Cerebellar cortex (tissue), 1 donor: ENCODE measurements around the gene FKBP4.

Source experiments
- DNase-seq: peaks from one replicate; pipeline ENCODE4 v3.0.0-alpha.2; 2015; ENCODE audit warnings: low spot score

Gene FKBP4

DNA sequence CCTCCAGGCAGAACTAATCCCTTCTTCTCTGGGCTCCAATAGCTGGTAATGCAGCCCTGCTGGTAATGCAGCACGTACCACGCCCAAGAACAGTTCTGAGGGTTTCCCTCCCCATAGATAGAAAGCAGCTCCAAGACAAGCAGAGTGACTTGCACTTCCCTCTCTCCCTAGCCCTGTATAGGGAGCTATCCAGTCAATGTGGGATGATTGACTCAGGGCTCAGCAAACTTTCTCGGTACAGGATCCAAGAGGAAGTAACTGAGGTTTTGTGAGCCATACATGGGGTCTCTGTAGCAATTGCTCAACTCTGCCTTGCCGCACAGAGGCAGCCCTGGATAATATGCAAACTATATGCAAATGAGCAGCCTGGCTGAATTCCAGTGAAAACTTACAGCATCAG, 15.5 kb upstream of the FKBP4 start:
- DNase-seq, result no peak

DNA sequence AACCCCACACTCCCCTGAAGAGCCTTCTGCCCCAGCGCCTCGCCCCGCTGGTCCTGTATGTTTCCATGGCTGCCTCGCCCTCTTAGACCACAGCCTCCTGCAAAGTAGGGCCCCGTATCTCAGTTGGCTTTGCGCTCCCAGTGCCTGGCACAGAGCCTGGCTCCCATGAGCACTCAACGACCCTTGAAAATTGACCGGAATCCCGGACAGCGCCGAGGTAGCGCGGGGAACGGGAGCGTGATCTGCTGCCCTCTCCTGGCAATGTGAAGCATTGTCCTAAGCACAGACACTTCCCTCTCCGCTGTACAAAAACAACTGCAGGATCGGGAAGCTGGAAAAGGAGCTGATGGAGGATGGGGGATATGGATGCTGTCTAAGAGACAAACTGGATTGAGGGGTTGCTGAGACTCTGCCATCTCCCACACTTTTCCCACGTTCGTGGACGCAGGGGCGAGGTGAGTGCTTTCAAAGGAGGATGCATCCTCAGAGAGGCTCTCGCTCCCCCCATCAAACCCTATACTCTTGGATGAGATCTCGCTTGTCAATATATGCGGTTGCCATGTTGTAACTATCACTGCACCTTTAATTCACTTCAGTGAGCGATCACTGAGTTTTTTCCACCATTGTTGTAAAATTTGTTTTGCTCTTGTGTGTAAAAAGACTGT, 10.7 kb upstream of the FKBP4 start:
- peak; percentile 86 for DNase-seq

DNA sequence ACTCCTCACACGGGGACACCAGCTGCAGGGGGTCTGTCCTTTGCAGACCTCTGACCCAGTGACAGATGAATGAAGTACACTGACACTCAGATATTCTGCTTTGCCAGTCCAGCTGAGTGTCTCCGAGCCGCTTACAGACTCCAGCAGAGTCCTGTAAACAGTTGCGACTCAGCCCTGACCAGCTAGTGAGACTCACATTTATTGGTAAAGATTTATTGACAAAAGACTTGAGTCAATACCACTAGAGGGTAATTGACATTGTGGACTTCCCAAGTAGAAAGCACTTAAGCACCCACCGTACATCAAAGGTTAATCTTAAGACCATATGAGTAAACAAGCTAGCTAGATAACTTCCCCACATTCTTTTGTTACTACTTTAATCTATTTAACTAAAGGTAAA, 9.8 kb upstream of the FKBP4 start:
- DNase-seq, result no peak

- no peak for DNase-seq
Measured at GRCh38 chr12:2791089-2791488, 3.7 kb upstream of the FKBP4 start.

DNA sequence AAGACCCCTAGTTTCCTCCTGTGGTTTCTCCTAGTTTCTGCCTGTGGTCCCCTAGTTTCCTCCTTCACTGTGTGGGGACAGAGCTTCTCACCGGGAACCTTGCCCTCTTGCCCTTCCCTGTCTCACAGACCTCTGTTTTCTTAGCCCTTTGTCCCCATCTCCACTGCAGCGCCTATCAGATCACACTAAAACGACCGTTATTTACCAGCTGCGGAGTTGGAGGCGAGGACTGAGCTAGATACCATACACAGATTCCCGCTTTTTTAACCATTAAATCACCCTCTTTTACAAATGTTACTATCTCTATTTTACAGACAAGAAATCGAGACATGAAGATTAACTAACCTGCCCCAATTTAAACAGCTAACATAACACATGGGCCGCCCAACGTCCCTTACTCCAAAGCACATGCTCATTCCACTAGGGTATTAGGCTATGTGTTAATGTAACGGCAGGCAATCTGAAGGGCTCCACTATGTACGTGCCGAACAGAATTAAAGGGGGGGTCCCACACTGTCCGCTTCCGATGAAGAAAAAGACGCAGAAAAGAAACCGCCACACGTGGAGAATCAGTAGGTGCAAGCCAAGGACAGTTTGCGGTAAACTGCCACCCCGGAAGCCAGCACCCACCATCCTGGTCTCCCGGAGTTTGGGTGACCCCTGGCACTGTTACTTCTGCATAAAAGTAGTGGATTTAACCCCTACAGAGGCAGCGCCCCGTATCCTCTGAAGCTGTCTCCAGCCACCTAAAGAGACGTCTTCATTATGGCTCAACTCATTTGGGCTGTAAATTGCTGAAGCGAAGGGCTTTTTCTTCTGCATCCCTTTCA, 1.9 kb upstream of the FKBP4 start:
- DNase-seq, result no peak

DNA sequence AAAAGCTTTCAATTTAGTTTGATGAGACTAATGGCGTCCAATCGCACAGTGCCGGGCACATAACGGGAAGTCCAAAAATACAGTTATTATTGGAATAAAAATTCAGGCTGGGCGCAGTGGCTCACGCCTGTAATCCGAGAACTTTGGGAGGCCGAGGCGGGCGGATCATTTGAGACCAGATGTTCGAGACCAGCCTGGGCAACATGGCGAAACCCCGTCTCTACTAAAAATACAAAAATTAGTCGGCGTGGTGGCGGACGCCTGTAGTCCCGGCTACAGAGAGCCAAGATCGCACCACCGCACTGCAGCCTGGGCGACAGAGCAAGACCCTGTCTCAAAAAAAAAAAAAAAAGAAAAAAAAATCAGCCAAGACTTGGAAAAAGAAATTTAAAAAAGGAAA, 1.2 kb upstream of the FKBP4 start:
- no peak for DNase-seq

- DNase-seq, result no peak
Measured at GRCh38 chr12:2794191-2794735, 507 bp upstream of the FKBP4 start.

- peak; percentile 74 for DNase-seq
Measured at GRCh38 chr12:2795291-2796186, 769 bp downstream of the FKBP4 start.

DNA sequence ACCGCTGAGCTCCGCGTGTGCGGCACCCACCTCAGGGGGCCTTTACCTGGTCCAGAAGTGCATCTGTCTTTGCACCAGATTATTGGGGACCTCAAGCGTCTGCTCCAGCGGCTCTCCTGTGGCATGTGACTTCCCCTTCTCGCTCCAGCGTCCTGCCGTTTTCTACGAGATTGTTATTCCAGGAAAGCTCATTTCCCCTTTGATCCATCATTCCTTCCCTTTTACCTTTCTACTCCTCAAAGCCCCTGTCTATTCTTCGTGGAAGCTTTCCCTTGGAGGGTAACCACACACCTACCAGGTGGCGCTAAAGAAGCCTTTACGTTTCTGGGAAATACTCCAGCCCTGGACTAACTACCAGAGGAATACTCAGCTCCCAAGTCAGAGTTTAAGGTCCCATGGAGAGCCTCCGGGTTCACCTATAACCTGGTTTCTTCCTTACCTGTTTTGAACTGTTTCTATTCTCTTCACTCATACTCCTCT, 1.5 kb downstream of the FKBP4 start:
- DNase-seq, result peak; percentile 59

DNA sequence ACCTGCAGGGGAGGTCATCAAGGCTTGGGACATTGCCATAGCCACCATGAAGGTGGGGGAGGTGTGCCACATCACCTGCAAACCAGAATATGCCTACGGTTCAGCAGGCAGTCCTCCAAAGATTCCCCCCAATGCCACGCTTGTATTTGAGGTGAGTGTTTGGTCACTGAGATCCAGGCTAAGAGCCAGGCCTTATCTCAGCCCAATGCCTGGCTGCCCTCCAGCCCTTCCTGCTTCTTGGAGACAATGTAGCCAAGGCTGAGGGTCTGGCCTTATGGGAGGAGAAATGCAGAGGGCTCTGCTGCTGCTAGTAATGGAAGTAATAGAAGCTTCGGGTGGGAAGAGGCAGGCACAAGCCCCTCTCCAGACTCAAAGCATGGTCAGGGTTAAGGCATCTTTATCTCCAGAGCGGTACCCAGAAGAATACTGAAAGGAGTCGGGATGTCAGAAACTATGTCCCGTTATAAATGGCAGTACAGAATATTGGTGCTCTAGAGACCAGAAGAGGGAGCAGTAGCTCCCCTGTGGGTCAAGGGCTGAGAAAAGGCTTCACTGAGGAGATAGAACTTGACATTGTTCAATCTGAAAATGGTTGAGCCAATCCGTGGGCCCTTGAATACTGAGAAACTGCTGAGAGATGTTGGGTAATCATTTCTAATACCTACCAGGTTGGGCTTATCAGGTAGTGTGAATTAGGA, 3.1 kb downstream of the FKBP4 start:
- DNase-seq, result no peak

GRCh38 chr12:2800046-2800570, 5.3 kb downstream of the FKBP4 start:
- DNase-seq, result no peak

- DNase-seq, result peak; percentile 89
Measured at GRCh38 chr12:2801044-2801783, 6.4 kb downstream of the FKBP4 start.

GRCh38 chr12:2803635-2804392, 9.0 kb downstream of the FKBP4 start:
- no peak for DNase-seq

DNA sequence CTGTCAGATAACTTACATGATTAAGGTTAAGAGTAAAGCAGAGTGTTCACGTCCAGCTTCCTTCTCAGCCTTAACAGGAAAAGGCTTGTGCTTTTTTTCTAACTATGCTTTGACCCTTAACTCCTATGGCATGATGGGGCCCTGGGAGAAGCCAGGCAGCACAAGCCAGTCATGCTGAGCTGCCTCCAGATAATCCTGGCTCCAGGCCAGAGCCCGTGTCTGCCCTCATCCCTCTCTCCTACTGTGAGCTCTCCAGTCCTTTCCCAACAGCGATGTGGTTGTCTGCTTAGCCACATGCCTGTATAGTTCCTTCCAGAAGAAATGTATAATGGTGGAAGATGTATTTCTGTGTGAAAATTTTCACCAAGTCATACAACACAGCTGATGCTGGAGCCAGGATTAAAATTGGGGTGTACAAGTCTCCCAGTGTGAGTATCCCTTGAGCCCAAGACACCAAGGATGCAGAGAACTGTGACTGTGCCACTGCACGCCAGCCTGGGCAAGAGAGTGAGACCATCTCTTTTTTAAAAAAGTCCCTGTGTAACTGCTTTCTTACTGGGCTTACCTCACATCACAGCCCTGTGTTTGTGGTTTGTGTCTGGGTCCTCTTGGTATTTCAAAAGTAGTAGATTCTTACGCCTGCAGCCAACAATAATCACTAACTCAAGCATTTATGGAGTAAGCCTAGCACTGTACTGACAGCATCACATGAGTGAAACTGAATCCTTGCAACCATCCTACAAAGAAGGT, 9.8 kb downstream of the FKBP4 start:
- DNase-seq, result peak; percentile 80

- no peak for DNase-seq
Measured at GRCh38 chr12:2805143-2805520, 10.4 kb downstream of the FKBP4 start.

DNA sequence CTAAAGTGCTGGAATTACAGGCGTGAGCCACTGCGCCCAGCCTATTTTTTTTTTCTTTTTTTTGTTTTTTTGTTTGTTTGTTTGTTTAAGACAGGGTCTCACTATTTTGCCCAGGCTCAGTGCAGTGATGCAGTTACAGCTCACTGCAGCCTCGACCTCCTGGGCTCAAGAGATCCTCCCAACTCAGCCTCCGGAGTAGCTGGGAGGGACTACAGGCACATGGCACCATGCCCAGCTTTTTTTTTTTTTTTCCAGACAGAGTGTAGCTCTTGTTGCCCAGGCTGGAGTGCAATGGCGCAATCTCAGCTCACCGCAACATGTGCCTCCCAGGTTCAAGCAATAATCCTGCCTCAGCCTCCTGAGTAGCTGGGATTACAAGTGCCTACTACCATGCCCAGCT, 11.9 kb downstream of the FKBP4 start:
- DNase-seq, result no peak

DNA sequence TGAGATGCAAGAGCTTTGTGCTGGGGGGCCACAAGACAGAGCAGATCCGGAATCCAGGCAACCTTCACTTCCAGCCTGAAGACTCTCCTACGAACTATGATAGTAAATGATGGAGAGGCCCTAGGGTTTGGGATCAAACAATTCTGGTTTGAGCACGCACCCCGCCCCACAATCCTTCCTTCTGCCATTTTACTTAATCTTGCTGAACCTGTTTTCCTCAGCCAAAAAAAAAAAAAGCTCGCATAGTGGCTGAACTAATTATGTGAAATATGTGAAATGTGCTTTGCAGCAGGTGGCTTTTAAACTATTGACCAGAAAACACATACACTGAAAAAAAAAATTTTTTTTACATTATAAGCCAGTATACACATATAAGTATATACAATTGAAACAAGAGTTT, 17.0 kb downstream of the FKBP4 start:
- DNase-seq, result no peak

DNA sequence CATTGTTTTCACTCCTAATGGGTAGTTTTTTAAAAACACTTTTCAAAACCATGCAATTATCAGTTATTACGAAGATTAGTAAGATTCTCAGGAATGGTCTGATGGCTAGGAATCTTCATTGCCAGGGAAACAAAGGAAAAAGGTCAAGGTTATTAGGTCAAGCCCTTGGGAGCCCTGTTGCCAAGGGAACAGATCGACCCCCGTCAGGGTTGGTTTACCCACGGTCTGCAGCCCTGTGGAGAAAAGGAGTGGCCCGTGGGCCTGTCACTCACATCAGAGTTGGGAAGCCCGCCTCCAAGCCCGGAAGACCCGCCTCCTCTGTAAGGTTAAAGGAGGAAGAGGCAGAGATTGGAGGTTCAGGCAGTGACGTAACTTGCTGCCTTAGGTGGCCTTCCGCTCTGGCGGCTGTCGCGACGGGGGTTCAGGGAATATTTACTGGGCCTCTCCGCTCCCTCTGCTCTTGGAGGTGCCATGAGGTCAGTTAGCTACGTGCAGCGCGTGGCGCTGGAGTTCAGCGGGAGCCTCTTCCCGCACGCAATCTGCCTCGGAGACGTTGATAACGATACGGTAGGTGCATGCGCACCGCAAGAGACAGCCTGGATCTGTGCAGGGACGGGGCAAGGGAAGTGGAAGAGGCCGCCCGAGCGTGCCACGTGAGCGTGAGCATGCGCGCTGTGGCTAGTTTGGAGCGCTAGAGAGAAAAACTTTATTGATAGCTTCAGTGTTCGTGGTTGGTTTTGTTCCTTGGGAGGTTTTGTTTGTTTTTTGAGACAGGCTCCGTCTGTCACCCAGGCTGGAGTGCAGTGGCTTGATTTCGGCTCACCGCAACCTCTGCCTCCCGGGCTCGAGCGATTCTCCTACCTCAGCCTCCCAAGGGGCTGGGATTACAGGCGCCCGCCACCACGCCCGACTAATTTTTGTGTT, 17.8 kb downstream of the FKBP4 start, which contains the start of gene ITFG2:
ITFG2 (plus strand) TSS at position 379 of the 924 bp plus-strand sequence; CDS start at position 472, 93 bp downstream.
- peak; percentile 100 for DNase-seq
